Stimulated activated naive B cell treated with anti-CD40 and anti-IgM and Interleukin-4, amounts not matched to agents 10 μg/mL and 1 μg/mL and 100 μg/mL, for 72 hours (primary cell): ENCODE data around the gene OGFOD2.
"Not testable (repeated sequence)": the region's sequence is repeated elsewhere in the genome, so short reads cannot be mapped to it uniquely, and the experiment has no call there.

Source experiments
- ATAC-seq, 2 donors: fragments of 150-1000 bp; cut with Tn5 transposase; replicated peaks; 2 replicates each; pipeline ENCODE4 v1.10.0; 2021; ENCODE audit warnings: moderate library complexity in 1 of 2
- DNase-seq: peaks from one replicate; pipeline ENCODE4 v3.0.0; 2021
- H3K27ac Mint-ChIP-seq: one replicate; pipeline ENCODE4 v1.8.0; 2022; ENCODE audit warnings: mild to moderate bottlenecking, mixed read lengths
- H3K27me3 Mint-ChIP-seq, 2 donors: one replicate each; pipeline ENCODE4 v1.8.0; 2022; ENCODE audit warnings: mixed read lengths in 2 of 2
- H3K36me3 Mint-ChIP-seq, 2 donors: one replicate each; pipeline ENCODE4 v1.8.0; 2022; ENCODE audit warnings: mixed read lengths in 2 of 2, mild to moderate bottlenecking in 1 of 2
- H3K4me1 Mint-ChIP-seq, 2 donors: one replicate each; pipeline ENCODE4 v1.8.0; 2022; ENCODE audit warnings: mixed read lengths in 2 of 2, mild to moderate bottlenecking in 1 of 2
- H3K4me3 Mint-ChIP-seq, 2 donors: one replicate each; pipeline ENCODE4 v1.8.0; 2022; ENCODE audit warnings: mild to moderate bottlenecking in 2 of 2, mixed read lengths in 2 of 2, moderate library complexity in 1 of 2
- H3K9me3 Mint-ChIP-seq, 2 donors: one replicate each; pipeline ENCODE4 v1.8.0; 2022; ENCODE audit warnings: mixed read lengths in 2 of 2, mild to moderate bottlenecking in 1 of 2

The OGFOD2 gene

GRCh38 chr12:122974892-122975789, at the start of gene OGFOD2:
TSS of gene OGFOD2 (plus strand) at chr12:122975244. CDS start at chr12:122975252, 8 bp downstream.
- no peaks in the 10 kb centered on the region for H3K9me3 Mint-ChIP-seq

GRCh38 chr12:122927756-122928403, 47.2 kb upstream of the OGFOD2 start:
- H3K4me3 Mint-ChIP-seq: no peak overlapping the region
- DNase-seq: no peak
- no peaks in the 10 kb centered on the region for H3K36me3 Mint-ChIP-seq
- no peaks in the 10 kb centered on the region for H3K27me3 Mint-ChIP-seq
- H3K4me1 Mint-ChIP-seq: peaks cover 15 to 33% of the 10 kb centered on the region in 2 donors
- peak in 1 of 2 donors; percentile 24 for ATAC-seq
- peak overlapping the region; percentile 37 for H3K27ac Mint-ChIP-seq
- no peaks in the 10 kb centered on the region for H3K9me3 Mint-ChIP-seq

More at GRCh38 chr12:122974892-122975789, at the start of gene OGFOD2:
- Mint-ChIP-seq H3K27ac (peak within 1 kb of the TSS; percentile 100), H3K27me3 (no peaks in the 10 kb centered on the region), H3K36me3 (peaks cover 4% of the 10 kb centered on the region in 2 donors), H3K4me3 (peak within 1 kb of the TSS; percentile 97 to 98), H3K4me1 (peaks cover 23 to 37% of the 10 kb centered on the region in 2 donors)
- peak; percentile 85 to 89 for ATAC-seq
- DNase-seq: peak; percentile 90

DNA sequence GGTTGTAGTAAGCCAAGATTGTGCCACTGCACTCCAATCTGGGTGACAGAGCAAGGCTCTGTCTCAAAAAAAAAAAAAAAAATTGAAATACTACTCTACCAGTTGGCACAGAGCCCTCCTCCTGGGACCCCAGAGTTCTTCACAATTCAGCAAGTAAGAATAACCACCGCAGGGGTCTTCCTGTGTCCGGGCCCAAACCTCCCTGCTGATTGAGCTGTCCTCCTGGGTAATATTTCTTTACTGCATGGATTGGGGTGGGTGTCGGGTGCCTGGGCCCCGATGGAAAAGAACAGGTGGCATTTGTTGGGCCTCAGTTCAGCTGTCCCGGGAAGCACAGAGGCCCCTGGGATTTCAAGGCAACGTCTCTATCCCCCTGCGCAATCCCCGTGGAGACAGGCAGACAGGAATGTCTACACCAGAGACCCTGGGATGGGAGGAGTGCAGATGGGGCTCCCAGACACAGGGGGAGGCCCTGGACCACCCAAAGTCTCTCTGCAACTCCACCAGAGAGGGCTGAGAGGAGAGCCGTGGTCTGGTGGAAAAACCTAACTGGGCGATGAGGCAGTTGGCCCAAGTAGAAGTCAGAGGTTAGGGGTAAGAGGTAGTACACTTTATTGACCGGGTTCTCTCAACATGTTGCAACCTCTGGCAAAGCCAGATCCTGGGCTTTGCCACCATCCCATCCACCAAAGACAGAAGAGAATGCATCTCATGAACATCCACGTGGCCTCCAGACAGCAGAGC, 46.5 kb upstream of the OGFOD2 start:
- peaks cover 15 to 33% of the 10 kb centered on the region in 2 donors for H3K4me1 Mint-ChIP-seq
- no peaks in the 10 kb centered on the region for H3K36me3 Mint-ChIP-seq
- H3K9me3 Mint-ChIP-seq: no peaks in the 10 kb centered on the region
- ATAC-seq (no peak), DNase-seq (no peak)
- H3K27ac Mint-ChIP-seq: peak overlapping the region; percentile 59
- H3K27me3 Mint-ChIP-seq: no peaks in the 10 kb centered on the region
- H3K4me3 Mint-ChIP-seq: no peak overlapping the region

DNA sequence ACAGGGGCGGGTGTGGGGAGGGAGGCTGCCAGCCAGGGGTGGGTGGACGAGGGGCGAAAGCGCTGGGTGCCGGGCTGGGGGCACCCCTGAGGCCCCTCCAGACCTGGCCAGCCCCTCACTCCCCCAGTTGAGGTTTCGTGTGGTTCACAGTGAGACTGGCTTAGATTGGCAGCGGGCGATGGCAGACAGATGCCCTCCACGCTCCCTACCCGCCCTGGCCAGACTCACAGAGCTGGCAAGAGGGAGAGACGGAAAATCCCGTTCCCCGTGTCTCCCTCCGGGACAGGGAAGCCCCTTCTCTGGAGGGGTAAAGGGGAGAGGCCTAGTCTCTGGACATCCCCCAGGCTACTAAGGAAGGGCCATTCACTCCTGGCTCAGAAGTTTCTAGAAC, 45.9 kb upstream of the OGFOD2 start:
- Mint-ChIP-seq H3K27me3 (no peaks in the 10 kb centered on the region), H3K4me1 (peaks cover 15 to 33% of the 10 kb centered on the region in 2 donors), H3K27ac (no peak overlapping the region), H3K9me3 (no peaks in the 10 kb centered on the region), H3K36me3 (no peaks in the 10 kb centered on the region), H3K4me3 (no peak overlapping the region)
- ATAC-seq (no peak), DNase-seq (no peak)

DNA sequence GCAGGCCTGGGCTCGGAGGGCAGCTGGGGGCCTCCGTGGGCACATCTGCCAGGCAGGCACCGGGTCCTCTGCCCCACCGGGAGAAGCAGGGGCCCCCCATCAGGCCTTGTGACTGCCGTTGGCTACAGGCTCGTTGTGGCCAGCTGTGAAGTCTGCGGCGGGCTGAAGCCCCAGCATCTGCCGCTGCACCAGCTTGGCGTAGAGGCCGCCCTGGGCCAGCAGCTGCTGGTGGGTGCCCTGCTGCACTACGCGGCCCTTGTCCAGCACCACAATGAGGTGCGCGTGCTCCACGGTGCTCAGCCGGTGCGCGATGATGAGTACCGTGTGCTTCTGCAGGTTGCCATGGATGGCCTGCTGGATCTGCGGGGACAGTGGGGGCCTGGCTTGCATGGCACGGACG, 45.2 kb upstream of the OGFOD2 start:
- Mint-ChIP-seq H3K36me3 (no peaks in the 10 kb centered on the region), H3K27me3 (no peaks in the 10 kb centered on the region), H3K4me3 (no peak overlapping the region), H3K9me3 (no peaks in the 10 kb centered on the region), H3K27ac (no peak overlapping the region), H3K4me1 (peaks cover 18 to 38% of the 10 kb centered on the region in 2 donors)
- ATAC-seq (no peak), DNase-seq (no peak)

- H3K27me3 Mint-ChIP-seq: no peaks in the 10 kb centered on the region
- DNase-seq (no peak), ATAC-seq (peak in 1 of 2 donors; percentile 12)
- peaks cover 11 to 30% of the 10 kb centered on the region in 2 donors for H3K4me1 Mint-ChIP-seq
- no peak overlapping the region for H3K4me3 Mint-ChIP-seq
- no peaks in the 10 kb centered on the region for H3K36me3 Mint-ChIP-seq
- no peaks in the 10 kb centered on the region for H3K9me3 Mint-ChIP-seq
- H3K27ac Mint-ChIP-seq: no peak overlapping the region
These were observed 42.8 kb upstream of the OGFOD2 start for GRCh38 chr12:122932207-122932606.

GRCh38 chr12:122934722-122935121, 40.3 kb upstream of the OGFOD2 start:
- DNase-seq: no peak
- Mint-ChIP-seq H3K27me3 (no peaks in the 10 kb centered on the region), H3K9me3 (no peaks in the 10 kb centered on the region), H3K36me3 (no peaks in the 10 kb centered on the region), H3K27ac (peak overlapping the region; percentile 83), H3K4me1 (peaks cover 7 to 25% of the 10 kb centered on the region in 2 donors), H3K4me3 (no peak overlapping the region)
- peak; percentile 83 to 86 for ATAC-seq

DNA sequence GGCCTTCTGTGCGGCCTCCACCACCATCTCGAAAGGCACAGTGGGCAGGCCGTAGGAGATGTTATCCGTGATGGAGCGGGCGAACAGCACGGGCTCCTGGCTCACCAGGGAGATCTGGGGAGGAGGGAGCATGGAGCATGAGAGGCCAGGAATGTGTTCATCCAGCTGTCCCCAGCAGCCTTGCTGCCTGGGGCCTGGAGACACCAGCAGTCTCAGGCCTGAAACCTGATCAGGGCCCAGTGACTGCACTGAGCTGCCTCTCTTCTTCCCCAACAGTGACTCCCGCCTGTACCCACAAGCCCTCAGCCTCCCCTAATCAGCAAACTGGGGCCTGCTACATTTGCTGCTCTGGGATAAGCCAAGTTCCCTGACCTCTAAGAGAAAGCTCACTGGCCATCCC, 39.7 kb upstream of the OGFOD2 start:
- Mint-ChIP-seq H3K4me1 (peaks cover 7 to 25% of the 10 kb centered on the region in 2 donors), H3K4me3 (no peak overlapping the region)

DNA sequence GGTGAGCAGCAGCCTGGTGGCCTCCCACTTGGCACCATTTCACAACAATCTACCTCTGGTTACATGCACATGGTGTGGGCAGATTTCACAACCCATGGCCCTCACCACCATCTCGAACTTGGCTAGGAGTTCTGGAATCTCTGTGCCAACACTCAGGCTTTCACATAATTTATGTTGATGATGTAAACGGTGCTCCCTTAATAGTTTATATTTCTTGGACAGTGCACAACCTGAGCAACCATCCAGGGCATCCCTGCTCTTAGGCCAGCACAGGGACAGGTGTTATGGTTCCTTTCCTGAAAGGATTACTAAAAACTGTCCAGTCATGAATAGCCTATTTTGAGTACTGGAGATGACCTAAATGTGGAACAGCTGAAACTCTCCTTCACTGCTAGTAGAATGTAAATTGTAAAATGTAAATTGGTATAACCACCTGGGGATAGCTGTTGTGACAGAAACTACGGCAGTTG, 37.4 kb upstream of the OGFOD2 start:
- no peaks in the 10 kb centered on the region for H3K27me3 Mint-ChIP-seq
- H3K4me1 Mint-ChIP-seq: peaks cover 9 to 27% of the 10 kb centered on the region in 2 donors
- DNase-seq: no peak
- no peak overlapping the region for H3K4me3 Mint-ChIP-seq
- peaks cover 0 to 1% of the 10 kb centered on the region in 2 donors for H3K36me3 Mint-ChIP-seq
- H3K9me3 Mint-ChIP-seq: no peaks in the 10 kb centered on the region
- H3K27ac Mint-ChIP-seq: no peak overlapping the region
- no peak for ATAC-seq

More for the DNA sequence above, 39.7 kb upstream of the OGFOD2 start:
- ATAC-seq (no peak), DNase-seq (no peak)
- no peaks in the 10 kb centered on the region for H3K36me3 Mint-ChIP-seq
- H3K27ac Mint-ChIP-seq: peak overlapping the region; percentile 83
- H3K27me3 Mint-ChIP-seq: no peaks in the 10 kb centered on the region
- no peaks in the 10 kb centered on the region for H3K9me3 Mint-ChIP-seq

GRCh38 chr12:122939125-122939524, 35.9 kb upstream of the OGFOD2 start:
- H3K36me3 Mint-ChIP-seq: peaks cover 0 to 1% of the 10 kb centered on the region in 2 donors
- no peak overlapping the region for H3K4me3 Mint-ChIP-seq
- ATAC-seq (peak in 1 of 2 donors; percentile 26), DNase-seq (no peak)
- H3K27ac Mint-ChIP-seq: no peak overlapping the region
- peaks cover 19 to 42% of the 10 kb centered on the region in 2 donors for H3K4me1 Mint-ChIP-seq
- no peaks in the 10 kb centered on the region for H3K27me3 Mint-ChIP-seq
- no peaks in the 10 kb centered on the region for H3K9me3 Mint-ChIP-seq

GRCh38 chr12:122941351-122941750, 33.7 kb upstream of the OGFOD2 start:
- DNase-seq, H3K9me3 Mint-ChIP-seq, H3K36me3 Mint-ChIP-seq, ATAC-seq, H3K27me3 Mint-ChIP-seq, H3K4me3 Mint-ChIP-seq, H3K27ac Mint-ChIP-seq: not testable (repeated sequence)
- peaks cover 24 to 48% of the 10 kb centered on the region in 2 donors for H3K4me1 Mint-ChIP-seq

DNA sequence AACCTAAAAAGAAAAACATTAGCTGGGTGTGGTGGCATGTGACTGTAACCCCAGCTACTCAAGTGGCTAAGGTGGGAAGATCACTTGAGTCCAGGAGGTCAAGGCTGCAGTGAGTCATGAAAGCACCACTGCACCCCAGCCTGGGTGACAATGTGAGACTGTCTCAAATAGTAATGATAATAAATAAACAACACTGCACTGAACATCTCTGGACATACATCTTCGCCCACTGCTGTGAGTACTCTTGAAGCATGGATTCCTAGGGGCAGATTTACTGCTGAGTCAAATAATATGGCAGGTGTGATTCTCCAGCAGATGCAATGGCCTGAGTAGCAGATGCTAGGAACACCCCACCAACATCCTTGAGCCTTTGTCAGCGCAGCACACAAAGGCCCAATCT, 32.4 kb upstream of the OGFOD2 start:
- peaks cover 0 to 1% of the 10 kb centered on the region in 2 donors for H3K36me3 Mint-ChIP-seq
- ATAC-seq: no peak
- H3K9me3 Mint-ChIP-seq: no peaks in the 10 kb centered on the region
- H3K27ac Mint-ChIP-seq: no peak overlapping the region
- H3K4me1 Mint-ChIP-seq: peaks cover 36 to 61% of the 10 kb centered on the region in 2 donors
- no peaks in the 10 kb centered on the region for H3K27me3 Mint-ChIP-seq
- H3K4me3 Mint-ChIP-seq: no peak overlapping the region
- DNase-seq: no peak

DNA sequence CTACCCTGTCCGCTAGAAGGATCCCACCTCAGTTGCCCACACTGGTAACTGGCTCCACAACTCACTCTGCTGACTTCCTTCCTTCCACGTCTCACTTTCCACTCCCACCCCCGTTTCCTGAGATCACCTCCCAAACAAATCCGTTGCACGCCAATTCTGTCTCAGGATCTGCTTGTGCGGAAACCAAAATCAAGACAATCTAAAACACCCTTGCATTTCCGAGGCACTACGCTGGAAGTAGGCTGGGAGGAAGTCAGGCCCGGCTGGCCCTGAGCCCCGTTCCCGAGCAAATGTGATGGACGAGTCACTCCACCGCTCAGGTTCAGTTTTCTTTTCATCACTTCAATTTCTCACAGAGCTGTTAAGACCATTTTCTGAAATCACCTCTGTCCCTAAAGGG, 31.8 kb upstream of the OGFOD2 start:
- ATAC-seq (no peak), DNase-seq (no peak)
- H3K4me1 Mint-ChIP-seq: peaks cover 39 to 61% of the 10 kb centered on the region in 2 donors
- H3K27me3 Mint-ChIP-seq: no peaks in the 10 kb centered on the region
- no peak overlapping the region for H3K4me3 Mint-ChIP-seq
- H3K9me3 Mint-ChIP-seq: no peaks in the 10 kb centered on the region
- no peak overlapping the region for H3K27ac Mint-ChIP-seq
- H3K36me3 Mint-ChIP-seq: peaks cover 1 to 2% of the 10 kb centered on the region in 2 donors
